KG1 (cell line): Measurements from ENCODE around the gene CHDH.

Experiments used
- DNase-seq: peaks from one replicate; lab custom pipeline; 2025; lab: John Stamatoyannopoulos, UW

The CHDH gene

GRCh38 chr3:53849916-53850315, 3.7 kb upstream of the CHDH start:
- no peak for DNase-seq

- no peak for DNase-seq
These were observed 584 bp upstream of the CHDH start for GRCh38 chr3:53846851-53847155.

- no peak for DNase-seq
These were observed 412 bp downstream of the CHDH start for GRCh38 chr3:53845881-53846133.

GRCh38 chr3:53845103-53845880, 927 bp downstream of the CHDH start:
- DNase-seq, result no peak

GRCh38 chr3:53844262-53845102, 1.7 kb downstream of the CHDH start:
- no peak for DNase-seq

GRCh38 chr3:53843195-53844177, 2.7 kb downstream of the CHDH start:
- DNase-seq, result no peak

- DNase-seq, result no peak
These were observed 3.6 kb downstream of the CHDH start for GRCh38 chr3:53842436-53843194.

GRCh38 chr3:53841296-53841695, 4.9 kb downstream of the CHDH start:
- DNase-seq, result no peak

- no peak for DNase-seq
These were observed 8.9 kb downstream of the CHDH start for GRCh38 chr3:53837331-53837730.

- DNase-seq, result no peak
These were observed 9.9 kb downstream of the CHDH start for GRCh38 chr3:53836084-53836872.

GRCh38 chr3:53835257-53835656, 11.0 kb downstream of the CHDH start:
- DNase-seq, result no peak

GRCh38 chr3:53834429-53835095, 11.7 kb downstream of the CHDH start:
- no peak for DNase-seq

- DNase-seq, result no peak
These were observed 12.5 kb downstream of the CHDH start for GRCh38 chr3:53833700-53834099.

- no peak for DNase-seq
These were observed 13.1 kb downstream of the CHDH start for GRCh38 chr3:53833053-53833645.

GRCh38 chr3:53830944-53831343, 15.3 kb downstream of the CHDH start:
- DNase-seq, result no peak

GRCh38 chr3:53829605-53830004, 16.6 kb downstream of the CHDH start:
- no peak for DNase-seq

- no peak for DNase-seq
These were observed 17.6 kb downstream of the CHDH start for GRCh38 chr3:53828581-53828980.

- DNase-seq, result no peak
These were observed 20.2 kb downstream of the CHDH start for GRCh38 chr3:53826048-53826447.

GRCh38 chr3:53824795-53825194, 21.4 kb downstream of the CHDH start:
- DNase-seq, result no peak
